Bronchial epithelial cell (primary cell): Measurements from ENCODE around the gene DEPDC5. TPM values are rescaled to one million over a fixed set of nuclear protein-coding genes. Genes with fewer than 3 reads are reported as not detected.

Experiments
- DNase-seq: peaks from one replicate; pipeline ENCODE4 v3.0.0-alpha.2; 2010; ENCODE audit warnings: low read depth
- FAIRE-seq: peaks from 2 replicates; lab custom pipeline; 2011; peaks lifted over from hg19 to GRCh38; lab: Jason Lieb, UNC
- H3K27me3 ChIP-seq: 2 replicates; pipeline ENCODE4 v1.5.1; 2011; ENCODE audit warnings: low read length; ENCODE audit not compliant: control insufficient read depth, insufficient read depth
- H3K36me3 ChIP-seq: 2 replicates; pipeline ENCODE4 v1.5.1; 2011; ENCODE audit warnings: low read length; ENCODE audit not compliant: control insufficient read depth, insufficient read depth
- H3K4me3 ChIP-seq: 2 replicates; pipeline ENCODE4 v1.5.1; 2011; ENCODE audit warnings: mild to moderate bottlenecking, low read depth, low read length, control low read depth
- CTCF ChIP-seq: IDR thresholded peaks from 2 replicates; pipeline ENCODE4 v1.5.1; 2011; ENCODE audit warnings: mild to moderate bottlenecking, moderate library complexity, low read length, control low read depth, inconsistent platforms; ENCODE audit not compliant: insufficient read depth, severe bottlenecking
- total RNA-seq: library from RNA; depleted of rRNA; stranded (reverse); fragments of >200 nt; gene quantifications from 2 replicates; pipeline ENCODE4 v1.2.1, GENCODE V29; 2014

The DEPDC5 gene
- total RNA-seq, 1 donor from 2014 or later = 6.8 TPM

GRCh38 chr22:31820655-31821054 is 66.8 kb downstream of the DEPDC5 start:
- FAIRE-seq (no peak), DNase-seq (no peak)
- no peaks in the 10 kb centered on the region for H3K27me3 ChIP-seq
- H3K36me3 ChIP-seq = peaks cover 12% of the 10 kb centered on the region
- no peak overlapping the region for H3K4me3 ChIP-seq
- no peak for TF ChIP-seq CTCF

GRCh38 chr22:31821572-31821971 is 67.8 kb downstream of the DEPDC5 start:
- no peak for TF ChIP-seq CTCF
- no peak for FAIRE-seq
- no peaks in the 10 kb centered on the region for H3K27me3 ChIP-seq
- peaks cover 11% of the 10 kb centered on the region for H3K36me3 ChIP-seq
- no peak for DNase-seq
- H3K4me3 ChIP-seq = no peak overlapping the region

GRCh38 chr22:31822523-31822922 is 68.7 kb downstream of the DEPDC5 start:
- Histone ChIP-seq H3K4me3 (no peak overlapping the region), H3K36me3 (peaks cover 12% of the 10 kb centered on the region), H3K27me3 (no peaks in the 10 kb centered on the region)
- DNase-seq (no peak), FAIRE-seq (no peak)
- TF ChIP-seq CTCF = no peak

GRCh38 chr22:31825513-31825912 is 71.7 kb downstream of the DEPDC5 start:
- Histone ChIP-seq H3K36me3 (peaks cover 9% of the 10 kb centered on the region), H3K27me3 (no peaks in the 10 kb centered on the region), H3K4me3 (no peak overlapping the region)
- DNase-seq (peak; percentile 30), FAIRE-seq (no peak)
- no peak for TF ChIP-seq CTCF

GRCh38 chr22:31826443-31826842 is 72.6 kb downstream of the DEPDC5 start:
- H3K27me3 ChIP-seq = no peaks in the 10 kb centered on the region
- no peak for TF ChIP-seq CTCF
- peaks cover 7% of the 10 kb centered on the region for H3K36me3 ChIP-seq
- no peak overlapping the region for H3K4me3 ChIP-seq
- DNase-seq = peak; percentile 76
- no peak for FAIRE-seq

GRCh38 chr22:31828739-31829138 is 74.9 kb downstream of the DEPDC5 start:
- Histone ChIP-seq H3K27me3 (no peaks in the 10 kb centered on the region), H3K36me3 (peaks cover 5% of the 10 kb centered on the region), H3K4me3 (no peak overlapping the region)
- FAIRE-seq (no peak), DNase-seq (no peak)
- no peak for TF ChIP-seq CTCF
